ENCODE results near the gene RPL10A. TPM values are rescaled to one million over a fixed set of nuclear protein-coding genes. Genes with fewer than 3 reads are reported as not detected.
"Not testable (repeated sequence)": the region's sequence is repeated elsewhere in the genome, so short reads cannot be mapped to it uniquely, and the experiment has no call there.

RPL10A gene
- total RNA-seq, 1 donor from 2014 or later = 643 TPM

DNA sequence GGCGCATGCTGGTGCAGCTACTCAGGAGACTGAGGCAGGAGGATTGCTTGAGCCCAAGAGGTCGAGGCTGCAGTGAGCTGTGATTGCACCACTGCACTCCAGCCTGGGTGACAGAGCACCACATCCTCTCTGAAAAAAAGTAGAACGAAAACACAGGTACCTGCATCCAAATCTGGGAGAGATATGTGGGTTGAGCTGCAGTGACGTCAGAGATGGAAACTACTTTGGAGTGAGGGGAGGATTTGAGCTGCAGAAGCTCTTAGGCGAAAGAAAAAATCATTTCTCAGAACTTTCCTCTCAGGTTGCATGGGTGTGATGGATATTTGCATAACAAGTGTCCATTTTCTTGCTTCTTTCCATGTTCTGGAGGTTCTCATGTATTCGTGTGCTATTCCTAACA lies 48.5 kb downstream of the RPL10A start:
- no peaks in the 10 kb centered on the region for H3K9me3 ChIP-seq
- TF ChIP-seq, protein P1, sequence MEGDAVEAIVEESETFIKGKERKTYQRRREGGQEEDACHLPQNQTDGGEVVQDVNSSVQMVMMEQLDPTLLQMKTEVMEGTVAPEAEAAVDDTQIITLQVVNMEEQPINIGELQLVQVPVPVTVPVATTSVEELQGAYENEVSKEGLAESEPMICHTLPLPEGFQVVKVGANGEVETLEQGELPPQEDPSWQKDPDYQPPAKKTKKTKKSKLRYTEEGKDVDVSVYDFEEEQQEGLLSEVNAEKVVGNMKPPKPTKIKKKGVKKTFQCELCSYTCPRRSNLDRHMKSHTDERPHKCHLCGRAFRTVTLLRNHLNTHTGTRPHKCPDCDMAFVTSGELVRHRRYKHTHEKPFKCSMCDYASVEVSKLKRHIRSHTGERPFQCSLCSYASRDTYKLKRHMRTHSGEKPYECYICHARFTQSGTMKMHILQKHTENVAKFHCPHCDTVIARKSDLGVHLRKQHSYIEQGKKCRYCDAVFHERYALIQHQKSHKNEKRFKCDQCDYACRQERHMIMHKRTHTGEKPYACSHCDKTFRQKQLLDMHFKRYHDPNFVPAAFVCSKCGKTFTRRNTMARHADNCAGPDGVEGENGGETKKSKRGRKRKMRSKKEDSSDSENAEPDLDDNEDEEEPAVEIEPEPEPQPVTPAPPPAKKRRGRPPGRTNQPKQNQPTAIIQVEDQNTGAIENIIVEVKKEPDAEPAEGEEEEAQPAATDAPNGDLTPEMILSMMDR (IDR thresholded peaks at IDR 0.05) = no peak
- H3K36me3 ChIP-seq = no peaks in the 10 kb centered on the region
- no peak for DNase-seq (ENCODE audit: low spot score in 2 of 2)
- H3K27me3 ChIP-seq = peaks cover 4% of the 10 kb centered on the region
- intact Hi-C loops (cut with DNase I) = no loop called here
- H3K27ac ChIP-seq = no peak overlapping the region
- H3K4me3 ChIP-seq = no peak overlapping the region
- H3K4me1 ChIP-seq = peaks cover 0 to under 1% of the 10 kb centered on the region in 2 donors

DNA sequence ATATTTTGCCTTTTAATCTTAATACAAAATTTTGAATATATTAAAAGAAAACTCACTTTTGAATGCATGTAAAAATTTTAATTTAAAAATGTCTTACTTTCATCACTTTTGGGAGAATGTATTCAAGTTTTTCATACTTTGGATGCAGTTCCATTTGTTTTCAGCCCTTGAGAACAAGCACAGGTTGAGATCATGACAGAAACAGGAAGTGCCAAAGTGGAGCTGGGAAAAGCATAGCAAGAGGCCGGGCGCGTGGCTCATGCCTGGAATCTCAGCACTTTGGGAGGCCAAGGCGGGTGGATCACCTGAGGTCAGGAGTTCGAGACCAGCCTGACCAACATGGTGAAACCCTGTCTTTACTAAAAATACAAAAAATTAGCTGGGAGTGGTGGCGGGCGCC lies 49.8 kb downstream of the RPL10A start:
- H3K27me3 ChIP-seq; DNase-seq (ENCODE audit: low spot score in 2 of 2); H3K27ac ChIP-seq; H3K9me3 ChIP-seq; intact Hi-C loops (cut with DNase I); H3K36me3 ChIP-seq; H3K4me3 ChIP-seq; H3K4me1 ChIP-seq: not testable (repeated sequence)

DNA sequence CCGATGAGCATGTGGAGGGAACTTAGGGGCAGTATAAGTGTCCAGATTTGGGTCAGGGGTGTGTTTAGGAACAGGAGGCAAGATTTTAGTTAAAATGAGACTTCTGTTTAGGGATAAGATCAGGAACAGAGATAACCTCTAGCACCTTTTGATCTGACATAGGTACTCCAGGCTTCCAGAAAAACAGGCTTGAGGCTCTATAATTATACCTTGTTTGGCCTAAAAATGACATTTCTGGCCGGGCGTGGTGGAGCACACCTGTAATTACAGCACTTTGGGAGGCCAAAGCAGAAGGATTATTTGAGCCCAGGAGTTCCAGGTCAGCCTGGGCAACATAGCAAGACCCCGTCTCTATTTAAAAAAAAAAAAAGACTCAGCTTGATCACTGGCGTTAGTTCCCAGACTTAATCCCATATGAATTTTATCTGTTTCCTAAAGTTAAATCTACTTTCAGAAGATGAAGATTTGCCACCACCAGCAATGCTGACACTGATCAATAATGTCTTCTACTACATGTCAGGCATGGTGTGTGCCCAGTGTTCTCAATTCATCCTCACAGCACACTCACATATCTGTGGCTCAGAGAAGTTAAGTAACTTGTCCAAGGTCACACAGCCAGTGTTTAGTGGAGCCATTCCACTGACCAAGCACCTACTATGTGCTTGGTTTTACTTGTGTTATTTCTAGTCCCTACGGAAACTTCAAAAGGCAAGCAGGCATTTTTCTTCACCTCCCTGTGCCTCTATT lies 50.5 kb downstream of the RPL10A start:
- Histone ChIP-seq H3K9me3 (no peaks in the 10 kb centered on the region), H3K4me3 (no peak overlapping the region), H3K4me1 (peaks cover 0 to 3% of the 10 kb centered on the region in 2 donors), H3K27ac (no peak overlapping the region), H3K27me3 (no peaks in the 10 kb centered on the region), H3K36me3 (no peaks in the 10 kb centered on the region)
- DNase-seq (ENCODE audit: low spot score in 2 of 2) = no peak
- TF ChIP-seq, protein P1 (IDR thresholded peaks at IDR 0.05) = no peak
- intact Hi-C loops (cut with DNase I) = no loop called here

DNA sequence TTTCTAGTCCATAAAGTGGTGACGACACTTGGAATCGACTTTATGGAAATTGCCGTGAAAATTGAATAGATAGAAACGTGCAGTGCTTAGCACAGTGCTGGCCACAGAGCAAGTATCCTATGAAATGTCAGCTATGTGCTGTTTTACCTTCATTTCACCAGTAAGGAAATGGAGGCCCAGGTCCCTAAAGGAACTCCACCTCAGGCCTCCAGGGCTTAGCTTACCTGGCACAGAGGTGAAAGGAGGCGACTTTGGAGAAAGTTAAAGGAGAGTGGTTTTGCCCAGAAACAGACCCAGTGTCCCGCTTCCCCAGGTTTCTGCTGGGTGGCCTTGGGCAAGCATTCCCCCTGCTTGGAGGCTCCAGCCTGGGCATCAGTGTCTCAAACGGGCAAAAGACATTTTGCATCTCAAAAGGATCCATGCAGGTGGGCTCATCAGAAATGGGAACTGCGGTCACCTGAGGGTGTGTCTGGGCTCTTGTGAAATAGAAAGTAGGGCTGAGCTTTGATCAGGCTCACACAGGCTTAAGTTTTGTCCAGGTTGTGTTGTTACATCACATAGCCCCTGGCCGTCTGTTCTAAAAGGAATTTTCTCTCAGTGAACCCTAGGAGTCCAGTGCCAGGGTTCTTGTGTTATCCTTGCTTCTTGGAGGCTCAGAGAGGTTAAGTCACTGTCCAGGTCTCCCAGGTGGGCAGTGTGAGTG lies 51.3 kb downstream of the RPL10A start:
- Histone ChIP-seq H3K27ac (no peak overlapping the region), H3K9me3 (no peaks in the 10 kb centered on the region), H3K4me3 (no peak overlapping the region), H3K36me3 (no peaks in the 10 kb centered on the region), H3K4me1 (peaks cover 0 to 3% of the 10 kb centered on the region in 2 donors), H3K27me3 (no peaks in the 10 kb centered on the region)
- intact Hi-C loops (cut with DNase I) = loop anchor here (5.0 kb wide), 1 partner anchor 63 kb away; no protein-coding TSS in a partner anchor
- TF ChIP-seq, protein P1 (IDR thresholded peaks at IDR 0.05) = no peak
- DNase-seq (ENCODE audit: low spot score in 2 of 2) = no peak

Other genes starting within 250 kb of the RPL10A start
- gene ZNF76, start 208.7 kb upstream of the RPL10A start, total RNA-seq = 55.7 TPM
- gene DEF6, start 170.6 kb upstream of the RPL10A start, total RNA-seq = 20.1 TPM
- gene PPARD, start 125.8 kb upstream of the RPL10A start, total RNA-seq = 21.1 TPM
- 0.32 TPM for gene FANCE, start 16.1 kb upstream of the RPL10A start, total RNA-seq
- gene TEAD3, start 28.7 kb downstream of the RPL10A start, total RNA-seq = 19.8 TPM
- gene TULP1, start 44.5 kb downstream of the RPL10A start, total RNA-seq = not detected
- 112 TPM for gene FKBP5, start 220.5 kb downstream of the RPL10A start, total RNA-seq

Data from ascending aorta (tissue), 2 donors.